ENCODE measurements around the gene ERFL. TPM values are rescaled to one million over a fixed set of nuclear protein-coding genes. Genes with fewer than 3 reads are reported as not detected.
A peak's percentile ranks its signal among the peaks of the same experiment; 100 is the strongest.

Gene ERFL
- total RNA-seq, 4 donors from 2014 or later: 0.32 to 0.42 (median 0.33) TPM; not detected in 1

DNA sequence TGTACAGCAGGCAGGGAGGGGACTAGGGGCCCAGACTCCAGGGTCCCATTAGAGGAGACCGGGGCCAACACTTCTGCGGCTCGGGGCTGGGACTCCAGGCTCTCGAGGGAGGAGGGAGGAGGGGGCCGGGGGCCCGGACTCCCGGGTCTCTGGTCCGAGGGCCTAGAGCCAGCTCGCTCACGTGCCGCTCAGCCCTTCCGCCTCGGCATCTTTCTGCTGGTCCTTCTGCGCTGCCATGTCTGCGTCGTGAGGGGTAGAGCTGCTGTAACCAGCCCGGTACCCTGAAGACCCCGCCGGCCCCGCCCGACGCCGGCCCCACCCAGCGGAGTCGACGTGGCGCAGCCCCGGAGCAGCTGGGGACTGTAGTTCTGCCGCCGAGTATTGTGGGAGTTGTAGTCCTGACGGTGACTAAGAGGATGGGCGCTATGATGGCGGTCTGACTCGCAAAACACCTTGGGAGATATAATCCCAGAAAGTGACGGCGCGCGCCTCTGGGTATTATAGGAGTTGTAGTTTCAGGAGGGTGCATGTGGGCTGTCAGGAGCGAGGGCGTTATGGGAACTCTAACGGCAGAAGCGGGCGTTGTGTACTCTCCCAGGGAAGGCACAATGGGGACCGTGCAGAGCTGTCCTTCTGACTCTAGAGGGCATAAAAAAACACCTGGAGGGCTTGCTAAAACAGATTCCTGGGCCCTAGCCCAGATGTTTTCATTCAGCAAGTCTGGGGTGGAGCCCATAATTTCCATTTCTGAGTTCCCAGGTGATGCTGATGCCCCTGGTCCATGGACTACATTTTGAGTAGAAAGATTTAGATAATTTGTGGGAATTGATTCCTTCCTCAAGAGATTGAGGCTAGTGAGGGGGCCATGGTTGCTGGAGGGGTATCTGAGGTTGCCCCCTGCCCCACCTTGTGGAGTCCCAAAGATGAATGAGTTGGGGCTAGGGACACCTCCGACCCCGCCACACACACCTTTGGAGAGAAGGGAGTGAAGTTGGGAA lies 31.1 kb upstream of the ERFL start, which contains the start of gene RABAC1:
RABAC1 (minus strand) TSS at position 266 of the 998 bp plus-strand sequence; CDS start at position 237, 29 bp downstream.
- Histone ChIP-seq H3K36me3 (peaks cover 0 to 29% (median 24%) of the 10 kb centered on the region in 4 donors), H3K9me3 (no peaks in the 10 kb centered on the region), H3K27ac (replicated peaks in 1 of 4) (peak within 1 kb of the TSS; percentile 87 to 94 (median 90)), H3K4me3 (peak within 1 kb of the TSS; percentile 72 to 99 (median 83)), H3K27me3 (no peaks in the 10 kb centered on the region), H3K4me1 (peaks cover 13 to 23% (median 22%) of the 10 kb centered on the region in 4 donors)
- DNase-seq (ENCODE audit: extremely low spot score): peak; percentile 94
- intact Hi-C loops (cut with DNase I): loop anchor here (5.0 kb wide), 1 partner anchor 87 kb away; no protein-coding TSS in a partner anchor
- TF ChIP-seq, protein P1, sequence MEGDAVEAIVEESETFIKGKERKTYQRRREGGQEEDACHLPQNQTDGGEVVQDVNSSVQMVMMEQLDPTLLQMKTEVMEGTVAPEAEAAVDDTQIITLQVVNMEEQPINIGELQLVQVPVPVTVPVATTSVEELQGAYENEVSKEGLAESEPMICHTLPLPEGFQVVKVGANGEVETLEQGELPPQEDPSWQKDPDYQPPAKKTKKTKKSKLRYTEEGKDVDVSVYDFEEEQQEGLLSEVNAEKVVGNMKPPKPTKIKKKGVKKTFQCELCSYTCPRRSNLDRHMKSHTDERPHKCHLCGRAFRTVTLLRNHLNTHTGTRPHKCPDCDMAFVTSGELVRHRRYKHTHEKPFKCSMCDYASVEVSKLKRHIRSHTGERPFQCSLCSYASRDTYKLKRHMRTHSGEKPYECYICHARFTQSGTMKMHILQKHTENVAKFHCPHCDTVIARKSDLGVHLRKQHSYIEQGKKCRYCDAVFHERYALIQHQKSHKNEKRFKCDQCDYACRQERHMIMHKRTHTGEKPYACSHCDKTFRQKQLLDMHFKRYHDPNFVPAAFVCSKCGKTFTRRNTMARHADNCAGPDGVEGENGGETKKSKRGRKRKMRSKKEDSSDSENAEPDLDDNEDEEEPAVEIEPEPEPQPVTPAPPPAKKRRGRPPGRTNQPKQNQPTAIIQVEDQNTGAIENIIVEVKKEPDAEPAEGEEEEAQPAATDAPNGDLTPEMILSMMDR (IDR thresholded peaks at IDR 0.05): peak in 1 of 3 experiments; percentile 14
- TF ChIP-seq EP300 (IDR thresholded peaks at IDR 0.05) (no peak), POLR2AphosphoS5 (IDR thresholded peaks at IDR 0.05) (peak; percentile 79 to 85), POLR2A (IDR thresholded peaks at IDR 0.05; ENCODE audit: low read depth) (no peak)
- 8% methylated on average over 29 of the region's 46 CpGs for WGBS

DNA sequence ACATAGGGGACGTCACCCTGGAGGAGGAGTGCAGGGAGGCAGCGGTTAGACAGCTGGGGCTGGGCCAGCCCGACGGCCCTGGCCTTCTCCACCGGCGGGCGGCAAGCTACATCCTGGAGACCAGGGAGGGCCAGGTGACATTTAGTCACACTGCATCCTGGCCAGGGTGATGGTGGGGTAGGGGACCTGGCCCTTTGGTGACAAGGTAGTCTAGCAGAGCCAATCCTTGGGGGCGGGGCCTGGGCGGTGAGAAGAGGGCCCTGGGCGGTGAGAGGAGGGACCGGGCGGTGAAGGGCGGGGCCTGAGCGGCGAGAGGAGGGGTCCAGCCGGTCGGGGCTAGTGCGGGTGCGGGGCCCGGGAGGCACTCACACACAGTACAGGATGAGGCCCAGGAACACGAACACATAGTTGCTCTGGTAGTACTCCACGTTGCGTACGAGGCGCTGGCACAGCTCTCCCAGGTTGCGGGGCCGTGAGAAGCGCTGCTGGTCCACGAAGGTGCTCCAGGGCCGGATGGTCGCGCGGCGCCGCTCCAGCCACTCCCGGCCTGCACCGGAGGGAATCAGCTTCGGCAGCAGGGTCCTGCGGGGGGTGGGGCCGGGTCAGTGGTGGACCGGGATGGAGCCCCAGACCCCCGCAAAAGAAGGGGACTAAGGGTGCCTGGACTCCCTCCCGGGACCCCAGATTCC lies 30.3 kb upstream of the ERFL start:
- peaks cover 13 to 23% (median 22%) of the 10 kb centered on the region in 4 donors for H3K4me1 ChIP-seq
- 0% methylated on average over 8 of the region's 43 CpGs for WGBS
- peak overlapping the region; percentile 87 to 94 (median 90) for H3K27ac ChIP-seq (replicated peaks in 1 of 4)
- peak overlapping the region; percentile 72 to 99 (median 83) for H3K4me3 ChIP-seq
- DNase-seq (ENCODE audit: extremely low spot score): no peak
- peak; percentile 52 to 71 for TF ChIP-seq POLR2AphosphoS5 (IDR thresholded peaks at IDR 0.05)
- no peak for TF ChIP-seq EP300 (IDR thresholded peaks at IDR 0.05)
- TF ChIP-seq, protein P1 (IDR thresholded peaks at IDR 0.05): no peak
- TF ChIP-seq POLR2A (IDR thresholded peaks at IDR 0.05; ENCODE audit: low read depth): peak; percentile 29
- no peaks in the 10 kb centered on the region for H3K27me3 ChIP-seq
- peaks cover 0 to 30% (median 24%) of the 10 kb centered on the region in 4 donors for H3K36me3 ChIP-seq
- intact Hi-C loops (cut with DNase I): loop anchor here (5.0 kb wide), 1 partner anchor 86 kb away; no protein-coding TSS in a partner anchor
- H3K9me3 ChIP-seq: no peaks in the 10 kb centered on the region

DNA sequence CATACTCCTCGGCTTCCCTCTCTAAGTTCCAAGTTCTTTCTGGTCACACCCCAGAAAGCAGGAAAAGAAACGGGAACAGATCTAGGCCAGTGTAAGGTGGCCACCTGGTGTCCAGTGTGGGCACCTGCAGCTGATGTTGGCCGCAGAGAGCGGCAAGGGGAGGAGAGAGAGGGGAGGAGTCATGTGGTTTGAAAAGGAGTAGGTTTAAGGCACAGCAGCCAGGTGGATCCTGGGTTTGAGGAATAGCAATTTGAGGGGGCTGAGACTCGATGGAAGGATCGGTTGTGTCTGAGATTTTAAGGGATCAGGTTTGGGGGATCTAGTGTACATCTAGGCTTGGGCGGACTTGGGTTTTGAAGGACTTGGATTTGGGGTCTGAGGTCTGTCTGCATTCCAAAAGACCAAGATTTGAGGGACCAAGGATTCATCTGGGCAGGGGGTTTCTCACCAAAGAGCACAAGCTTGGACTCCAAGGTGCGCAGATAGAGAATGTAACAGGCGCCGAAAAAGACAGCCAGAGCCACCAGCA lies 29.7 kb upstream of the ERFL start:
- peaks cover 13 to 23% (median 22%) of the 10 kb centered on the region in 4 donors for H3K4me1 ChIP-seq
- DNase-seq (ENCODE audit: extremely low spot score): no peak
- H3K36me3 ChIP-seq: peaks cover 0 to 30% (median 24%) of the 10 kb centered on the region in 4 donors
- H3K27me3 ChIP-seq: no peaks in the 10 kb centered on the region
- H3K27ac ChIP-seq (replicated peaks in 1 of 4): peak overlapping the region; percentile 87 to 94 (median 90)
- peak overlapping the region; percentile 72 to 99 (median 83) for H3K4me3 ChIP-seq
- no peaks in the 10 kb centered on the region for H3K9me3 ChIP-seq
- TF ChIP-seq POLR2AphosphoS5 (IDR thresholded peaks at IDR 0.05) (peak in 1 of 2 donors; percentile 58), POLR2A (IDR thresholded peaks at IDR 0.05; ENCODE audit: low read depth) (no peak)
- TF ChIP-seq, protein P1 (IDR thresholded peaks at IDR 0.05): peak; percentile 71 to 82 (median 80)
- 10% methylated on average over 7 of the region's 10 CpGs for WGBS
- intact Hi-C loops (cut with DNase I): loop anchor here (5.0 kb wide), 1 partner anchor 86 kb away; no protein-coding TSS in a partner anchor

DNA sequence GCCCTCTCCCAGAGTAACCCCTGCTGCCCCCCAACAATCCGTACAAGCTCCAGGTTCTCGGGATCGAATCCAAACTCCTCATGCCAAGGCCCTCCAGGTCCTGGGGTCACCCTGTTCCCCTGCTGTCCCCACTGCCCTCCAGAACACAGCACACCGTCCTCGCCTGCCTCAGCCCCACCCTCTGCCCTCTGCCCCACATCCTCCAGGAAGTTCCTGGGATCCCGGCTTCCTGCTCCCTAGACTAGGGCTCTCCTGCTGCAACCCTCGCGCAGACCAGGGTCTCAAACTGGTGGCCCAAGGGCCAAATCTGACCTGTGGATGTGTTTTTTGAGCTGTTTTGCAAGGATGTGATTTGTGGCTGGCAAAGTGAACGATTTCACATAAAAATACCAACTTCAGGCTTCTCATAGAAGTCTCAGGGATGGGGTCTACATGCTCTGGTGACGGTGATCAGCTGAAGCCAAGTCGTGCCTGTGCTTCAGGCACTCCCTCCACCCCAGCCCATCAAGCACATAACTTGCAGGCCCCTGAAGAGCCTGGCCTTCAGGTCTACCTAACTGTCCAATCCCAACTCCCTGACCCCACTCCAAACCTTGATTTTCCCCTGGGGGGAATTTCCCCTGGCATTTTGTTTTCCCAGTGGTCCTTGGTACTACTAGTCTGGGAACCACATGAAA lies 29.1 kb upstream of the ERFL start:
- Histone ChIP-seq H3K4me3 (peak overlapping the region in 1 of 4 donors; percentile 99), H3K36me3 (peaks cover 0 to 30% (median 24%) of the 10 kb centered on the region in 4 donors), H3K4me1 (peaks cover 13 to 23% (median 22%) of the 10 kb centered on the region in 4 donors), H3K9me3 (no peaks in the 10 kb centered on the region), H3K27ac (replicated peaks in 1 of 4) (peak overlapping the region in 3 of 4 donors; percentile 88 to 94 (median 92)), H3K27me3 (no peaks in the 10 kb centered on the region)
- no peak for DNase-seq (ENCODE audit: extremely low spot score)
- 85% methylated on average over 11 of the region's 11 CpGs for WGBS
- intact Hi-C loops (cut with DNase I): loop anchor here (5.0 kb wide), 1 partner anchor 85 kb away; no protein-coding TSS in a partner anchor
- TF ChIP-seq EP300 (IDR thresholded peaks at IDR 0.05): no peak
- no peak for TF ChIP-seq POLR2AphosphoS5 (IDR thresholded peaks at IDR 0.05)
- TF ChIP-seq, protein P1 (IDR thresholded peaks at IDR 0.05): no peak
- TF ChIP-seq POLR2A (IDR thresholded peaks at IDR 0.05; ENCODE audit: low read depth): no peak

Data from esophagus muscularis mucosa (tissue), 4 donors.